Suprapubic skin (tissue), 4 donors: ENCODE data around the gene TOLLIP.

Experiments
- CTCF ChIP-seq, 2 donors: fragments of 200-600 bp in 1 of 2; fragments of 450-650 bp in 1 of 2; sonication (generic) in 1 of 2; IDR thresholded peaks; one replicate each; pipeline ENCODE4 v1.5.1; 2016 to 2019; ENCODE audit warnings: antibody characterized with exemption in 2 of 2, mild to moderate bottlenecking in 1 of 2, moderate library complexity in 1 of 2
- EP300 ChIP-seq: sonication (generic); formaldehyde crosslinking; IDR thresholded peaks from one replicate; pipeline ENCODE4 v1.6.1; 2017; ENCODE audit warnings: antibody characterized with exemption
- POLR2A ChIP-seq, 2 donors: fragments of 450-650 bp; IDR thresholded peaks; one replicate each; pipeline ENCODE4 v1.6.1; 2017; ENCODE audit warnings: antibody characterized with exemption in 2 of 2, mild to moderate bottlenecking in 2 of 2, moderate library complexity in 2 of 2
- POLR2AphosphoS5 ChIP-seq, 3 donors: sonication (generic); formaldehyde crosslinking; IDR thresholded peaks; one replicate each; pipeline ENCODE4 v1.6.1; 2017; ENCODE audit warnings: antibody characterized with exemption in 3 of 3

- no peak for TF ChIP-seq POLR2AphosphoS5 (IDR thresholded peaks at IDR 0.05)
- TF ChIP-seq CTCF (IDR thresholded peaks at IDR 0.05) = no peak
- no peak for TF ChIP-seq EP300
- no peak for TF ChIP-seq POLR2A (IDR thresholded peaks at IDR 0.05)
These were observed 21.5 kb downstream of the TOLLIP start for GRCh38 chr11:1287928-1288327.
